Measurements from ENCODE around the gene SYVN1. TPM values are rescaled to one million over a fixed set of nuclear protein-coding genes. Genes with fewer than 3 reads are reported as not detected.
A peak's percentile ranks its signal among the peaks of the same experiment; 100 is the strongest.

Gene SYVN1
- total RNA-seq, 6 experiments from 2014 or later, result 39.9 to 46.9 (median 42.9) TPM

GRCh38 chr11:65083834-65084597, 50.3 kb downstream of the SYVN1 start, which contains the start of the genes CDCA5 and ZFPL1:
TSS of gene CDCA5 (minus strand) at chr11:65084040. CDS start at chr11:65083978, 62 bp downstream.
TSS of gene ZFPL1 (plus strand) at chr11:65084222. CDS start at chr11:65084699, 477 bp downstream.
- DNase-seq, result peak; percentile 93
- TF ChIP-seq CTCF (IDR thresholded peaks at IDR 0.05), result no peak
- H3K27ac Mint-ChIP-seq, result peak within 1 kb of the TSS; percentile 97
- peak within 1 kb of the TSS; percentile 98 for H3K4me3 Mint-ChIP-seq
- no peaks in the 10 kb centered on the region for H3K9me3 Mint-ChIP-seq
- peaks cover 31% of the 10 kb centered on the region for H3K36me3 Mint-ChIP-seq (ENCODE audit: low read depth)
- H3K4me1 Mint-ChIP-seq (ENCODE audit: low read depth), result peaks cover 41% of the 10 kb centered on the region
- no peaks in the 10 kb centered on the region; the same call in 1 of the 2 replicates for H3K27me3 Mint-ChIP-seq (ENCODE audit: insufficient read depth)

GRCh38 chr11:65083134-65083833, 51.0 kb downstream of the SYVN1 start:
- H3K27me3 Mint-ChIP-seq (ENCODE audit: insufficient read depth), result no peaks in the 10 kb centered on the region; the same call in 1 of the 2 replicates
- peaks cover 49% of the 10 kb centered on the region for H3K4me1 Mint-ChIP-seq (ENCODE audit: low read depth)
- peaks cover 23% of the 10 kb centered on the region for H3K36me3 Mint-ChIP-seq (ENCODE audit: low read depth)
- peak; percentile 13 for DNase-seq
- H3K9me3 Mint-ChIP-seq, result no peaks in the 10 kb centered on the region
- TF ChIP-seq CTCF (IDR thresholded peaks at IDR 0.05), result no peak
- H3K27ac Mint-ChIP-seq, result peak overlapping the region; percentile 97
- peak overlapping the region; percentile 98 for H3K4me3 Mint-ChIP-seq

GRCh38 chr11:65078786-65079342, 55.5 kb downstream of the SYVN1 start:
- Mint-ChIP-seq H3K4me3 (no peak overlapping the region), H3K9me3 (no peaks in the 10 kb centered on the region), H3K36me3 (ENCODE audit: low read depth) (peaks cover 24% of the 10 kb centered on the region), H3K27me3 (ENCODE audit: insufficient read depth) (no peaks in the 10 kb centered on the region; the same call in 1 of the 2 replicates), H3K27ac (no peak overlapping the region; the same call in 1 of the 2 replicates), H3K4me1 (ENCODE audit: low read depth) (peaks cover 42% of the 10 kb centered on the region)
- TF ChIP-seq CTCF (IDR thresholded peaks at IDR 0.05), result no peak
- no peak for DNase-seq

GRCh38 chr11:65078151-65078550, 56.2 kb downstream of the SYVN1 start:
- H3K4me3 Mint-ChIP-seq, result no peak overlapping the region
- no peak overlapping the region; the same call in 1 of the 2 replicates for H3K27ac Mint-ChIP-seq
- peaks cover 2% of the 10 kb centered on the region; the same call in 1 of the 2 replicates for H3K27me3 Mint-ChIP-seq (ENCODE audit: insufficient read depth)

More at GRCh38 chr11:65078151-65078550, 56.2 kb downstream of the SYVN1 start:
- Mint-ChIP-seq H3K4me1 (ENCODE audit: low read depth) (peaks cover 39% of the 10 kb centered on the region), H3K9me3 (no peaks in the 10 kb centered on the region), H3K36me3 (ENCODE audit: low read depth) (peaks cover 22% of the 10 kb centered on the region)
- DNase-seq, result peak; percentile 24
- peak; percentile 82 for TF ChIP-seq CTCF (IDR thresholded peaks at IDR 0.05)
